Measurements from ENCODE around the gene MSH3. TPM values are rescaled to one million over a fixed set of nuclear protein-coding genes. Genes with fewer than 3 reads are reported as not detected.
"Not testable (repeated sequence)": the region's sequence is repeated elsewhere in the genome, so short reads cannot be mapped to it uniquely, and the experiment has no call there.

Gene MSH3
- total and polyA plus RNA-seq, 8 donors = 2.1 to 11.5 (median 8.8) TPM

DNA sequence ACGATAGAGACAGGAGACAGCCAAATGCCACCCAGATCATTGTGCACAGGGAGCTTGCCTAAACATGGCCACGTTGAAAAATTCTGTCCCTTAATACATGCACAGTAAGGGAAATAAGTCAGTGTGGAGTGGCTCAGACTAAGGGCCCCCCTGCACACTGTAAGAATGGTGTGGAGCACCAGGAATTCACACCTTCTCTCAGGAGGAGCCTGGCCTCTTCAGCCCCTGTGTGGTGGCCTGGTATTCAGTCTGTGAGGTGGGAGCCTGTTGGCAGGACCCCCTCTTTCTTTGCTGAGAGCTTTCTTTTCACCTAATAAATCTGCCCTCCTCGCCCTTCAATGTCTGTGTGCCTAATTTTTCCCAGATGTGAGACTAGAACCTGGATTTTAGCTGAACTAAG, 239.6 kb downstream of the MSH3 start:
- DNase-seq (no peak), FAIRE-seq (no peak), ATAC-seq (no peak)
- Histone ChIP-seq H3K4me1 (no peaks in the 10 kb centered on the region), H3K36me3 (no peaks in the 10 kb centered on the region), H3K9me3 (no peaks in the 10 kb centered on the region), H3K27me3 (no peaks in the 10 kb centered on the region), H3K27ac (no peak overlapping the region), H3K4me3 (no peak overlapping the region)
- TF ChIP-seq, protein P1, sequence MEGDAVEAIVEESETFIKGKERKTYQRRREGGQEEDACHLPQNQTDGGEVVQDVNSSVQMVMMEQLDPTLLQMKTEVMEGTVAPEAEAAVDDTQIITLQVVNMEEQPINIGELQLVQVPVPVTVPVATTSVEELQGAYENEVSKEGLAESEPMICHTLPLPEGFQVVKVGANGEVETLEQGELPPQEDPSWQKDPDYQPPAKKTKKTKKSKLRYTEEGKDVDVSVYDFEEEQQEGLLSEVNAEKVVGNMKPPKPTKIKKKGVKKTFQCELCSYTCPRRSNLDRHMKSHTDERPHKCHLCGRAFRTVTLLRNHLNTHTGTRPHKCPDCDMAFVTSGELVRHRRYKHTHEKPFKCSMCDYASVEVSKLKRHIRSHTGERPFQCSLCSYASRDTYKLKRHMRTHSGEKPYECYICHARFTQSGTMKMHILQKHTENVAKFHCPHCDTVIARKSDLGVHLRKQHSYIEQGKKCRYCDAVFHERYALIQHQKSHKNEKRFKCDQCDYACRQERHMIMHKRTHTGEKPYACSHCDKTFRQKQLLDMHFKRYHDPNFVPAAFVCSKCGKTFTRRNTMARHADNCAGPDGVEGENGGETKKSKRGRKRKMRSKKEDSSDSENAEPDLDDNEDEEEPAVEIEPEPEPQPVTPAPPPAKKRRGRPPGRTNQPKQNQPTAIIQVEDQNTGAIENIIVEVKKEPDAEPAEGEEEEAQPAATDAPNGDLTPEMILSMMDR (IDR thresholded peaks at IDR 0.05) = no peak
- 79 to 90% methylated on average over 3 of the region's 3 CpGs for WGBS, 2 donors
- intact Hi-C loops (cut with DNase I) = no loop called here

DNA sequence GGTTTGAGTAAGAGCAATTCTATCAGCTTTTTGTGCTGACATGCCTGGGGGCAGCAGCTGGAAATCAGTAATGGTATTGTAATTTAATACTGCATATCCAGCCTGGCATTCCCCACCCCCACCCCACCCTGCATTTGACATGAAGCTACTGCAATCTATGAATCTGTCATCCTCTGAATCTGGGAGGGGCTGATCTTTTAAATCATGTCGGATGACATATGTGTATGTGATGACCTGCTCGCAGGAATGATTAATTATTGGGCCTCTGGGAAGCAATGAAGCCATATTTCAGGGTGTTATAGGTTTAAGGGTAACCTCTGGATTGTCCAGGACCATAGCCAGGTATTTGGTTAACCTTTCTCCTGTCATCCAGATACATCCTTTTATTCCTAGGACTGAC, 241.1 kb downstream of the MSH3 start:
- Histone ChIP-seq H3K27ac (no peak overlapping the region), H3K4me1 (no peaks in the 10 kb centered on the region), H3K27me3 (no peaks in the 10 kb centered on the region), H3K4me3 (no peak overlapping the region), H3K36me3 (no peaks in the 10 kb centered on the region), H3K9me3 (no peaks in the 10 kb centered on the region)
- DNase-seq (no peak), ATAC-seq (no peak), FAIRE-seq (no peak)
- TF ChIP-seq, protein P1 (IDR thresholded peaks at IDR 0.05) = no peak
- intact Hi-C loops (cut with DNase I) = no loop called here
- WGBS, 2 donors = 94 to 95% methylated on average over 2 of the region's 2 CpGs

DNA sequence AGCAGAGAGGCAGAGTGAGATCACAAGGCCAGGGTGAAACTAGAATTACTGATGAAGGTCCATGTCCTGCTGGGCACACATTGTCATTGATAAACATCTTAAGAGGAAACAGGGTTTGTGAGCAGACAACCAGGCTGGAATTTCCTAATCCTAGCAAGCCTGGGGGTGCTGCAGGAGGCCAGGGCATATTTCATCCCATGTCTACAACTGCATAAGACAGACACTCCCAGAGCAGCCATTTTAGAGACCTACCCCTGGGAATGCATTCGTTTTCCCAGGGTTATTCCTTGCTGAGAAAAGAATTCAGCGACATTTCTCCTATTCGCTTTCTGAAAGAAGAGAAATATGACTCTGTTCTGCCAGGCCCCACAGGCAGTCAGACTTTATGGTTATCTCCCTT, 248.2 kb downstream of the MSH3 start:
- H3K9me3 ChIP-seq; H3K4me1 ChIP-seq; intact Hi-C loops (cut with DNase I); FAIRE-seq; H3K4me3 ChIP-seq; H3K27me3 ChIP-seq; DNase-seq; ATAC-seq; H3K27ac ChIP-seq; H3K36me3 ChIP-seq: not testable (repeated sequence)
- 81 to 90% methylated on average over 3 of the region's 3 CpGs for WGBS, 2 donors

DNA sequence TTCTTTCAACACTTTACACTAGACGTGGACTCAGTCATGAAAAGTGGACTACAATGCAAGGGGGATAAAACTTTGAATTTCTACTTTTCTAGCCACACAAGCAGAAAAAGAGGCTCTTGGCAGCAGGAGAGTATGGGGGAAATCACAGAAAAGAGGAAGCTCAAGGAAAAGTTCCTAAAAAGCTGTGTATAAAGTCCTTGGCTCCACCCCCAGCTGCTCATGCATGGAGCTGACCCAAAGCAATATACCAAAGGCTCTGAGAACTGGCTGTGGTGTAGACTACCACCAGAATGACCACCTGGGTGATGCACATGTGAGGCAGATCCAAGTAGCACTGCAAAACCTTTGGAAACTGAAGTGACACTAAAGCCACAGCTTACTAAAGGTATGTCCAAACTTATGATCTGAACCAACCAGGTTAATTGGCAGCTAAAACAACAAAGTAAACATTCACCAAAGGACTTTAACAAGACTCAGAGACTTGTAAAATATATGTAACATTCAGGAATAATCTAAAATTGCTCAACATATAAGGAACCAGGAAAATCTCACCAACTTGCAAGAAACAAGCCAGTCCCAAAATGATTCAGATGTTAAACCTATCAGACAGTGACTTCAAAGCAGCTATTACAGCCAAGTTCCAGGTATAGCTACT, 250.2 kb downstream of the MSH3 start:
- Histone ChIP-seq H3K27me3 (no peaks in the 10 kb centered on the region), H3K27ac (no peak overlapping the region), H3K9me3 (no peaks in the 10 kb centered on the region), H3K4me3 (no peak overlapping the region), H3K36me3 (no peaks in the 10 kb centered on the region), H3K4me1 (no peaks in the 10 kb centered on the region)
- TF ChIP-seq, protein P1 (IDR thresholded peaks at IDR 0.05) = no peak
- FAIRE-seq (no peak), DNase-seq (no peak), ATAC-seq (no peak)
- intact Hi-C loops (cut with DNase I) = no loop called here
- WGBS, 2 donors = 79 to 81% methylated on average over 1 of the region's 1 CpG

DNA sequence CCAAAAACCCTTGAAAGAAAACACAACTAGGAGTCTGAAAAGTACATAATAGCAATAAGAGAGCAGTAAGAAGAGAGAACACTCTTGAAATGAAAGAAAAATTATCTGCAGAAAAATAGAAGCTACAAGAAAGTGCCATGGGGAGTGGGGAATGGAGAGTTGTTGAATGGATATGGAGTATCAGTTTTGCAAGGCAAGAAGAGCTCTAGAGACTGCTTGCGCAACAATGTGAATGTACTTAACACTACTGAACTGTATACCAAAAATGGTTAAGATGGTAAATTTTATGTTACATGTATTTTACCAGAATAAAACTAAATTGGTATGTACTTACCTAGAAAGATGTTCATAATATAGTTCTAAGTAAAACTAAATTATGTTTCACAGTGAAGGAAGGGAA, 251.0 kb downstream of the MSH3 start:
- no peaks in the 10 kb centered on the region for H3K36me3 ChIP-seq
- H3K4me1 ChIP-seq = no peaks in the 10 kb centered on the region
- H3K9me3 ChIP-seq = no peaks in the 10 kb centered on the region
- intact Hi-C loops (cut with DNase I) = no loop called here
- FAIRE-seq (no peak), ATAC-seq (no peak), DNase-seq (no peak)
- H3K27me3 ChIP-seq = no peaks in the 10 kb centered on the region
- no peak overlapping the region for H3K4me3 ChIP-seq
- WGBS, 2 donors = 100% methylated on average over 1 of the region's 1 CpG
- TF ChIP-seq, protein P1 (IDR thresholded peaks at IDR 0.05) = no peak
- no peak overlapping the region for H3K27ac ChIP-seq
